Measurements from ENCODE around the gene GSTM5.
"Not testable (repeated sequence)": the region's sequence is repeated elsewhere in the genome, so short reads cannot be mapped to it uniquely, and the experiment has no call there.

The GSTM5 gene

GRCh38 chr1:109760581-109761226 lies 48.7 kb downstream of the GSTM5 start:
- in situ Hi-C loops (cut with MboI; ENCODE audit: low sequenced_read_pairs) = no loop called here

GRCh38 chr1:109761227-109762038 lies 49.4 kb downstream of the GSTM5 start:
- in situ Hi-C loops (cut with MboI; ENCODE audit: low sequenced_read_pairs) = no loop called here

DNA sequence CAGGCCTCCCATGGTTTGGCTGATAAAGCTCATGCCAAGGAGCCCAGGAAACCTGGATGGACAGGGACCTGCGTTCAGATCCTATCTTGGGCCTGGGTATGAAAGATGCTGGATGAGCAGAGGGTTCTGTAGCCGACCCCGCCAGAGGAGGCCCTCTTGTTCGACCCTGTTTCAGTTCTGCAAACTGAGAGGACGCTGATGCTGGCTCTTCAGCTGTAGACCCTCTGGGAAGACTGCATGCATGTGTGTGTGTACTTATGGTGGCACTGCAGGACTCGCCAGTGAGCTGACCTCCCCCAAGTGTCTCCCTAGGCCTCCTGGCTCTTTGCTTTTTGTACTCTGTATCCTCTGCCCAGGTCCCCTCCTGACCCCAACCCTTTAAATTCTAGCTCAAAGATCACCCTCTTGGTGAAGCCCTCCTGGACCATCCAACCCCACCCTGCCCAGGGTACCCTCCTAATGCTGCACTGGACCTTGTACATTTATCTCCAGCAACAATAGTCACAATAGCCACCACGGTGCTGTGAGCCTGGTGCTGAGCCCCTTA lies 50.1 kb downstream of the GSTM5 start:
- in situ Hi-C loops (cut with MboI; ENCODE audit: low sequenced_read_pairs) = no loop called here

DNA sequence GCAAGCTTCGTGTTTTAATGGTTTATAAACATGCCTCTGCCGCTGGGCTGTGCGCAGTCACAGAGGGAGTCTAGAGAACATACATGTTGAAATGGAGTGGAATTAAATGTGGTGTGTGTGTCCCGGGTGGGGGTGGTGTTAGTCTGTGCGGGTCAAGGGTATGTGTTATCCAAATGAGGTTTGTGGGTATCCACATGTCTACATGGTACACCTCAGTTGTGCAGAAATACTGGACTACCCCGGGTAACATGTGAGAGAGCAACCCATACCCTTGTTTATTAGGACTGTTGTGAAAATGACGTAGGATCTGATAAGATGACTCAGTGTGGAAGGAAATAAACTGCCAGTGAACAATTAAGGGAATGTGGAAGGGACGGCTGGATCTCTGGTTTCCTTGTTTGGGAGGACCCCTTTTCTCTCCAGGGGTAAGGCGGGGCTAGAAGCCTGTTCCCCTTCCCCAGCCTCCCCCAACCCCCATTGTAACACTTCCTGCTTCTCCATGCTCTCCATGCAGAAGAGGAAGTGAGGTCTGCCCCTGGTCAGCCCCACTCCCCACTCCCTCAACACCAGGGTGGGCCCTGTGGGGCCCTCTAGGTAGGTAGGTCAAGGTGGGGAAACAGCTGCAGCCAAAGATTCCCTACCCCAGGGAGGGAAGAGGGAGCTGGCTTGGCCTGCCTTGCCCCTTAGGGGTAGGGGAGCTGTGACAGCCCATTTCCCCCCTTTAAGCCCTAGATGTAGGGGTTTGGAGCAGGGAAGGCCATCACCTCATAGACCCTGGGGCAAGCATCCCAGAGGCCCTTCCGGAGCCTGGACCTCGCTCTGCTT lies 51.0 kb downstream of the GSTM5 start:
- in situ Hi-C loops (cut with MboI; ENCODE audit: low sequenced_read_pairs) = no loop called here

- in situ Hi-C loops (cut with MboI; ENCODE audit: low sequenced_read_pairs) = no loop called here
These were observed 51.8 kb downstream of the GSTM5 start, which contains the start of gene EPS8L3 for GRCh38 chr1:109763646-109764415. Gene EPS8L3, minus strand, starts transcription at chr1:109763923. Its CDS starts 2,174 bp downstream, at chr1:109761749.

DNA sequence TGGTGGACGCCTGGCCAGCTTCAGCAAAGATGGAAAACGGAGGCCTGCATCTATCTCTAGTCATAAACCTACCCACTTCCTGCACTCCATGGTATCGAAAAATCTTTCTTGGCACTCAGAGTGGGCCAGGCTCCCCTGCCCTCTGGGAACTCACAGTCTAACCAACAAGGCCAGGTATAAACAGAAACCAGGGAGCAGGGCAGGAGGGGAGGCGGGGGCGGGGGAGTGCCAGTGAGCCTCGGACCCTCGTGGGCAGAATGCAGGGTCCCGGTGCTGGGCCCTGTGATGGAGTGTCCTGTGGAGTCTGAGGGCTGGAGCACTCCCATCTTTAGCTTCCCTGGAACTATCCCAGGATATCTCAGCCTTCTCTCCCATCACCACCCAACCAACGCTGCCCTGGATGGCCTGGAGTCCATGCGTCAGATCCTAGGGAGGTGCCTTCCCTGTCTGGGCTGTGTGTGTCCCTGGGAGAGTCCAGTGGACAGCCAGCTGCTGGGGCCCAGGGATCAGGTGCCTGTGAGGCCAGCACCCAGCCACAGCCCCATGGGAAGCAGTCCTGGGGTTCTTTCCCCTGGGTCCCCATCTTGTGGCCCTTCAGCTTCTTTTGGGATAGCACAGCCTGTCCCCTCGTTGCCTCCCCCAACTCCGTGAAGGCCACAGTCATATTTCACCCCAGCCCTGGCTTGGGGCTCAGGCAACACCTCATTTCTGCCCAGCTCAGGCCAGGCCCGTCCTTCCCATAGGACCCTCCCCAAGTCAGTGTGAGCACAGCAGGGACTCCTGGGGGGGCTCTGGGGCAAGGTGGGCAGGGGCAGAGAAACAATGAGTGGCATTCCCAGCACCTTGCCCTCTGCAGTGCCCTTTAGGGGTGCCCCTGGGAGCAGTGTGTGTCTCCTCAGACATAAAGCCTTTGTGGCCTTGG lies 52.8 kb downstream of the GSTM5 start:
- in situ Hi-C loops (cut with MboI; ENCODE audit: low sequenced_read_pairs) = no loop called here

GRCh38 chr1:109765483-109765815 lies 53.4 kb downstream of the GSTM5 start:
- in situ Hi-C loops (cut with MboI; ENCODE audit: low sequenced_read_pairs) = no loop called here

GRCh38 chr1:109765896-109766615 lies 54.0 kb downstream of the GSTM5 start:
- in situ Hi-C loops (cut with MboI; ENCODE audit: low sequenced_read_pairs) = no loop called here

- in situ Hi-C loops (cut with MboI; ENCODE audit: low sequenced_read_pairs) = not testable (repeated sequence)
These were observed 55.1 kb downstream of the GSTM5 start for GRCh38 chr1:109766991-109767636.
